GM12878 (cell line): ENCODE data around the gene KCTD2.

Experiments used
- KDM1A ChIP-seq: fragments of 200-600 bp; sonication (generic); IDR thresholded peaks from 2 replicates; pipeline ENCODE4 v1.6.1; 2016; ENCODE audit warnings: borderline replicate concordance
- TF ChIP-seq, protein P1 (sequence below), 3 experiments: IDR thresholded peaks in 2 of 3; conservative IDR thresholded peaks in 1 of 3; 2 replicates each; pipeline ENCODE4 v1.5.1; 2011; ENCODE audit warnings: low read depth in 3 of 3, low read length in 3 of 3, mild to moderate bottlenecking in 3 of 3, control low read depth in 2 of 3, moderate library complexity in 2 of 3, inconsistent platforms in 1 of 3, mixed read lengths in 1 of 3; ENCODE audit not compliant: control insufficient read depth in 2 of 3, insufficient read depth in 1 of 3; ENCODE audit errors: extremely low read depth in 1 of 3

DNA sequence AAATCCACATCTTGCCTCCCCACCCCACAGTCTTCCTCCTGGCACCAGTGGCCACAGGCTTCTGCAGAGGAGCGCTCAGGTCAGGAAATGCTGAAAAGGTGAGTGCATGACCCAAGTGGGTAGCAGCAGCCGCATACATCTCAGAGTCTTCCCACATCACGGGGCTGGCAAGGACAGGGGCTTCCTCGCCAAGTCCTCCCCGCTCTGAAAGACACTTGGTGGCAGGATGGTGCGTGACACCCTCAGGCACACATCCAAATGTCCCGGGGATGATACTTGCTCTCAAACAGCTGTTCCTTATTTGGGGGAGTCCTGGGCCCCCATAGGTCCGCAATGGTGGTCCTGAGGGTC is 32.0 kb downstream of the KCTD2 start:
- TF ChIP-seq, protein P1, sequence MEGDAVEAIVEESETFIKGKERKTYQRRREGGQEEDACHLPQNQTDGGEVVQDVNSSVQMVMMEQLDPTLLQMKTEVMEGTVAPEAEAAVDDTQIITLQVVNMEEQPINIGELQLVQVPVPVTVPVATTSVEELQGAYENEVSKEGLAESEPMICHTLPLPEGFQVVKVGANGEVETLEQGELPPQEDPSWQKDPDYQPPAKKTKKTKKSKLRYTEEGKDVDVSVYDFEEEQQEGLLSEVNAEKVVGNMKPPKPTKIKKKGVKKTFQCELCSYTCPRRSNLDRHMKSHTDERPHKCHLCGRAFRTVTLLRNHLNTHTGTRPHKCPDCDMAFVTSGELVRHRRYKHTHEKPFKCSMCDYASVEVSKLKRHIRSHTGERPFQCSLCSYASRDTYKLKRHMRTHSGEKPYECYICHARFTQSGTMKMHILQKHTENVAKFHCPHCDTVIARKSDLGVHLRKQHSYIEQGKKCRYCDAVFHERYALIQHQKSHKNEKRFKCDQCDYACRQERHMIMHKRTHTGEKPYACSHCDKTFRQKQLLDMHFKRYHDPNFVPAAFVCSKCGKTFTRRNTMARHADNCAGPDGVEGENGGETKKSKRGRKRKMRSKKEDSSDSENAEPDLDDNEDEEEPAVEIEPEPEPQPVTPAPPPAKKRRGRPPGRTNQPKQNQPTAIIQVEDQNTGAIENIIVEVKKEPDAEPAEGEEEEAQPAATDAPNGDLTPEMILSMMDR (IDR thresholded peaks at IDR 0.05 in 2 of 3, conservative IDR thresholded peaks at IDR 0.05 in 1 of 3; ENCODE audit: control insufficient read depth in 2 of 3, extremely low read depth in 1 of 3, insufficient read depth in 1 of 3, low read depth in 3 of 3, low read length in 3 of 3) = no peak
- no peak for TF ChIP-seq KDM1A
